Measurements from ENCODE around the gene EXD1.
"Not testable (repeated sequence)": the region's sequence is repeated elsewhere in the genome, so short reads cannot be mapped to it uniquely, and the experiment has no call there.

Gene EXD1

GRCh38 chr15:41262571-41262970 lies 32.0 kb upstream of the EXD1 start:
- no peak for FAIRE-seq
- no peak for DNase-seq (ENCODE audit: insufficient read length, low spot score)

DNA sequence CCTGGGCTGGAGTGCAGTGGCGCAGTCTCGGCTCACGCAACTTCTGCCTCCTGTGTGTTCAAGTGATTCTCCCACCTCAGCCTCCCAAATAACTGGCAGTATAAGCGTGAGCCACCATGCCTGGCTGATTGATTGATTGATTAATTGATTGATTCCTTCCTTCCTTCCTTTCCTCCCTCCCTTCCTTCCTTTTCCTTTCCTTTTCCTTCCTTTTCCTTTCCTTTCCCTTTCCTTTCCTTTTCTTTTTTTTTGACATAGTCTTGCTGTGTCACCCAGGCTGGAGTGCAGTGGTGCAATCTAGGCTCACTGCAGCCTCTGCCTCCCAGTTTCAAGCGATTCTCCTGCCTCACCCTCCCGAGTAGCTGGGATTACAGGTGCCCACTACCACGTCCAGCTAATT lies 30.4 kb upstream of the EXD1 start:
- DNase-seq (ENCODE audit: insufficient read length, low spot score); FAIRE-seq: not testable (repeated sequence)

More at GRCh38 chr15:41262571-41262970, 32.0 kb upstream of the EXD1 start:
- no peak for TF ChIP-seq CTCF (IDR thresholded peaks at IDR 0.05; ENCODE audit: insufficient read depth, missing control alignments)

DNA sequence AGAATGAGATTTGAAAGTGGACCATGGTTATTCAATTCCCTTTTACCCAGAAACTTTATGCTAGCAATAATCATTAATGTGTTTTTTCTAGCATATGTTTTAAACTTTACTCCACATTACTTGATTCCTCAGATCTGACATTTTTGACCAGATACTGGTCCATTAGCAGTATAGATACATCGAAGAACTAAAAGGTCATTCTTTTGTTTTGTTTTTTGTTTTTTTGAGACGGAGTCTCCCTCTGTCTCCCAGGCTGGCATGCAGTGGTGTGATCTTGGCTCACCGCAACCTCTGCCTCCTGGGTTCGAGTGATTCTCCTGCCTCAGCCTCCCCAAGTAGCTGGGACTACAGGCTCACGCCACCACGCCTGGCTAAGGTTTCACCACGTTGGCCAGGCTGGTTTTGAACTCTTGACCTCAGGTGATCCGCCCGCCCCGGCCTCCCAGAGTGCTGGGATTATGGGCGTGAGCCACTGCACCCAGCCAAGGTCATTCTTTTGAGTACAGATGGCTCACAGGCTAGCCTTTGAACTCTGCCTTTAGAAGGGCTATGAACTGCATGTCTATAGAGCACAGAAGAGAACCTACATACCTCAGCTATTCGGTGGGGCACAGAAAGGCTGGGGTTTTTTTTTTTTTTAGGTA lies 29.1 kb upstream of the EXD1 start:
- no peak for DNase-seq (ENCODE audit: insufficient read length, low spot score)
- no peak for FAIRE-seq
- no peak for TF ChIP-seq CTCF (IDR thresholded peaks at IDR 0.05; ENCODE audit: insufficient read depth, missing control alignments)

GRCh38 chr15:41258750-41259471 lies 28.4 kb upstream of the EXD1 start:
- FAIRE-seq: no peak
- no peak for DNase-seq (ENCODE audit: insufficient read length, low spot score)
- no peak for TF ChIP-seq CTCF (IDR thresholded peaks at IDR 0.05; ENCODE audit: insufficient read depth, missing control alignments)

DNA sequence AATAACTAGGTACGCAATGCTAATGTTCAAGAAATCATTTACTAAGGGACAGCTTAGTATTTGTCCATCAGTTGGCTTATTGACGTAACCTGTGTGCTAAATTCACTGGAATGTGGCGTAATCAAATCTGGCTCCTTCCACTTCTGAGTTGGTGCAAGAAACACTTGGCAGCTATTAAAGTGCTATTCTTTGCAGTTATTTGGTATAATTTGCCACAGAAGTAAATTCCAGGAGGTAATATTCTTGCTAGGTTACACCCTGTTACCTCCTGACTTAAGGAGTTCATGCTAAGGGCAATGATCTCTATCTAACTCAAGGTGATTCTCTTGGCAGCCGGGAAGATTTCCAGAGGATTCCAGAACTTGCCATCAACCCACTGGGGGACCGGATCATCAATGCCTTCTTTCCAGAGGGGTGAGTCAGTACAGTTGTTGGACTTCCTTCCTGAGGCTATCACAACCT lies 26.1 kb upstream of the EXD1 start:
- no peak for FAIRE-seq
- no peak for TF ChIP-seq CTCF (IDR thresholded peaks at IDR 0.05; ENCODE audit: insufficient read depth, missing control alignments)
- no peak for DNase-seq (ENCODE audit: insufficient read length, low spot score)

DNA sequence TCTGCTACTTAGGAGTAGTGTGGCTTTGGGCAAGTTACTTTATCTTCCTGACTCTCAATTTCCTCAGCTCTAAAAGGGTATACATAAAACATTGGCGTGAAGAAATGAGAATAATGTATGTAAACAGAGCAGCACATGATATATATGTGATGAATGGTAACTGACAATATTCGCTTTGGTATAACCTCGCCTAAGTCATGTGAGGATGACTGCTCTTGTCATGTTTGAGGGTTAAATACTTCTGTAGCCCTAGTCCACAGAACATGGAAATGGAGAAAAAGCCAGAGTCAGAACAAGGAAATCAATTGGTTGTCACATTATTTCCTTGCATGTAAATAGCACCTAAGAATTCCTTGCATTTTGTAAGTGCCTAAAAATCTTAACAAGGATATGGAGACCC lies 25.5 kb upstream of the EXD1 start:
- DNase-seq (ENCODE audit: insufficient read length, low spot score): no peak
- no peak for TF ChIP-seq CTCF (IDR thresholded peaks at IDR 0.05; ENCODE audit: insufficient read depth, missing control alignments)
- no peak for FAIRE-seq

DNA sequence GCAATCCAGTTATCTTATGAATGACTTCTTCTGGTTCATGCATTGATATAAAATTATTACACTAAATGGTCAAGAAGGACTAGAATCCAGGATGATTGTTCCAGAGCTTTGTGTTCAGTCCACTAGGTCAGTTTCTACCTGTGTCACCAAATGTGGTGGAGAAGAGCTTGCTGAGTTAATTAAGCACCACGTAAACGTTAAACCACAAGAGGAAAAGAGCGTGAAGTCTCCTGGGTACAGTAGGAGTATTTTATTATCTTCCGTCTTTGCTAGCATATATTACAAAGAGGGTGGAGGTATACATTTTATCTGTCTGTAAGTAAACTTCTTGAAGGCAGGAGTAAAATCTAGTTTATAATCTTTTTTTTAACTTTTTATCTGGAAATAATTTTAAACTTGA lies 24.0 kb upstream of the EXD1 start:
- TF ChIP-seq CTCF (IDR thresholded peaks at IDR 0.05; ENCODE audit: insufficient read depth, missing control alignments): no peak
- no peak for DNase-seq (ENCODE audit: insufficient read length, low spot score)
- no peak for FAIRE-seq
